ENCODE measurements around the gene PRTN3.

PRTN3 gene

DNA sequence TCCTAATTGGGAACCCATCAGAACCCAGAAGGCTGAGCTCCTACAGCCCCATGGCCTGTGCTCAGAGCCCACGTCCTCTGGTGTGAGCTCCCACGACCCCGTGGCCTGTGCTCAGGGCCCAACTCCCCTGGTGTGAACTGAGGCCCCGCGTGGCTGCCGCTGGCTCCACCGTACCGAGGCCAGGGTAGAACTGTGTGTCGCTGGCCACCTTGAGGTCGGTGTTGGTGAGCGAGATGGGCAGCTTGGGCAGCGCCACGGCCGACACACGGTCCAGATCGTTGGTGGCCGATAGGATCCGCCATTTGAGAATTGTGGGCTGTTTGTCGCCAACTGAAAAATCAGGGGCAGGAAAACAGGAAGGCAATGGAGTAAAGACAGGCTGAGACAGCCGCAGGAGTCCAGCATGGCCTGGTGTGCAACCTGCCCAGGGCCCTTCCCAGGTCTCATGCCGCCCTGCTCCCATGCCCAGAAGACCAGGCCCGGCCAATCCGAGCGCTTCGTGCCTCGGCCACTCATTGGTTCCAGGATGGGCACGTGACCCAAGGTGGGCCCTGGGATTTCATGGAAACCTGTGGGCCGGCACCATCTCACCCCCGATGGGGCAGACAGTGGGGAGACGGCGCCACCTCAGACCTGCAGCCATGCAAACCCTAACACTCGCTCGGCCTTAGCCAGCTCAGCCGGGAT, 40.7 kb downstream of the PRTN3 start:
- TF ChIP-seq CTCF (conservative IDR thresholded peaks at IDR 0.05): no peak
- no peak overlapping the region for H3K27ac ChIP-seq

GRCh38 chr19:882871-883497, 42.2 kb downstream of the PRTN3 start:
- no peak for TF ChIP-seq CTCF (conservative IDR thresholded peaks at IDR 0.05)
- no peak overlapping the region for H3K27ac ChIP-seq

DNA sequence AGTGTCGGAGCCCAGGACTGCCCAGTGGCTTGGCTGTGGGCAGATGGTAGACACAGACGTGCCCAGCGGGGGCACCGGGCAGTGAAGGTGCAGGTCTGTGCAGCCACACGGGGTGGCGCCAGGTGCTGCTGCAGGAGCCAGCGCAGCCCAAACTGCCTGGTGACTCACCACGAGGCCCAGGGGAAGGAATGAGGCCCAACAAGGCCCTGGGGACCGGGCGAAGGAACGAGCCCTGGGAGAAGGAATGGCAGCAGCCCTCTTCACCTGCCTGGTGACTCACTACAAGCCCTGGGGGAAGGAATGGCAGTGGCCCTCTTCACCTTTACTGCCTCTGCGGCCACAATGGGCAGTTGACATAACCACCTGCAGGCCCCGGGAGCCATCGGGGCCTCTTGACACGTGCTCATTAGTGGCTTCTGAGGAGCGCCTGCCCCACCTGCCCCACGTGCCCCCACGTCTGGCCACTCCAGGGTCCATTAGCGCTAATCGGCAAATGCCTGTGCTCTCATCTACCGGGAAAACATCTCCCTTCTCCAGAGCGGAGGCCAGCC, 42.9 kb downstream of the PRTN3 start:
- TF ChIP-seq CTCF (conservative IDR thresholded peaks at IDR 0.05): no peak
- H3K27ac ChIP-seq: no peak overlapping the region

GRCh38 chr19:884420-885211, 43.8 kb downstream of the PRTN3 start:
- no peak for TF ChIP-seq CTCF (conservative IDR thresholded peaks at IDR 0.05)
- H3K27ac ChIP-seq: no peak overlapping the region

DNA sequence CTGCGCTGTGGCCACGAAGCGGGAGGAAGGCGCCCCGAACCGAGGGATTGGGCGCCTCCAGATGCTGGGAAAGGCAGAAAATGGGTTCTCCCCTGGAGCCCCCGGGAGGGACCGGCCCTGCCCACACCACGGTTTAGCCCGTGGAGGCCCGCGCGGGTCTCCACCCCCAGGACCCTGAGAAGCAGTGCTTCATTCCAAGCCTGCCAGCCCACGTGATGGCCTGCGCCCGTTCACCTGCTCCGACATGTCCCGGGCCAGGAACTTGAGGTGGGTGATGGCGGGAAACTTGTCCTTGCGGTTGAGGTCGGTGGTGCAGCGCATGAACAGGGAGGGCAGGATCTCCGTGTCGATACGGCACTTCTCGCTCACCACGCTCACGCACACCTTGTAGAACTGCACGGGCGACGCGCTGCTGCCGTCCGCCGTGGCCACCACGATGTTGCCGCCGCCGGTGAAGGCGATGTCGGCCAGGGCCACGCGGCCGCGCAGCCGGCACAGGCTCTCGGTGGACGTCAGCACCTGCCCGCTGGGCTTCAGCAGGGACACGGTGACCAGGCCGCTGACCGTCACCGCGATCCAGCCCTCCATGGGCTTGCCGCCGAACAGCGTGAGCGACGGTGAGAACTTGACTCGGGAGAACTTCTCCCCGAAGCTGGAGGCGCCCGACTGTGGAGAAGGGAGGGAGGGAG, 44.9 kb downstream of the PRTN3 start:
- no peak for TF ChIP-seq CTCF (conservative IDR thresholded peaks at IDR 0.05)
- H3K27ac ChIP-seq: no peak overlapping the region

DNA sequence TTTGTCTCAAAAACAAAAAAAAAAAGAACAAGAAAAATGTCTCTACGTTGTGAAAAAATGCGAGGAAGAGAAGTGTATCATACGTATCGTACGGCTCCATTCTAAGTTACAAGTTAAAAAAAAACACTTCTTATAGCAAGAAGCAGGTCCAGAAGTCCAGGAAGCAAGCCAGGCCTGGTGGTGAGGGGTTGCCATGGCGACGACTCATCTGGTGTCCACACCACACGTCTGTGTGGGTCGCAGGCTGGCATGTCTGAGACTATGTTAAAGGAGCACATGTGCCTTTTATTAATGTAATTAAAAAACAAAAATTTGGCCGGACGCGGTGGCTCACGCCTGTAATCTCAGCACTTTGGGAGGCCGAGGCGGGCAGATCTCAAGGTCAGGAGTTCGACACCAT, 46.3 kb downstream of the PRTN3 start:
- no peak for TF ChIP-seq CTCF (conservative IDR thresholded peaks at IDR 0.05)
- no peak overlapping the region for H3K27ac ChIP-seq

- no peak overlapping the region for H3K27ac ChIP-seq
- no peak for TF ChIP-seq CTCF (conservative IDR thresholded peaks at IDR 0.05)
Observed at GRCh38 chr19:887599-887998, 46.8 kb downstream of the PRTN3 start.
